ENCODE measurements around the gene TBCCD1.

Gene TBCCD1

GRCh38 chr3:186566772-186567071 lies 417 bp downstream of the TBCCD1 start:
- TF ChIP-seq NFIC (IDR thresholded peaks at IDR 0.05) (no peak), ZBTB7A (IDR thresholded peaks at IDR 0.05; ENCODE audit: low read depth) (no peak), EGR1 (IDR thresholded peaks at IDR 0.05) (no peak), CEBPB (IDR thresholded peaks at IDR 0.05) (no peak), CREB1 (IDR thresholded peaks at IDR 0.05; ENCODE audit: low read depth) (no peak), EP300 (IDR thresholded peaks at IDR 0.05; ENCODE audit: borderline replicate concordance) (no peak), RAD21 (IDR thresholded peaks at IDR 0.05; ENCODE audit: low read depth) (no peak), TCF12 (IDR thresholded peaks at IDR 0.05; ENCODE audit: low read depth) (no peak), MAX (IDR thresholded peaks at IDR 0.05) (no peak), TEAD4 (IDR thresholded peaks at IDR 0.05) (no peak), REST (IDR thresholded peaks at IDR 0.05; ENCODE audit: low read depth) (no peak), USF1 (IDR thresholded peaks at IDR 0.05) (no peak), TAF1 (IDR thresholded peaks at IDR 0.05; ENCODE audit: low read depth) (no peak), YY1 (IDR thresholded peaks at IDR 0.05; ENCODE audit: low read depth) (no peak), FOXM1 (IDR thresholded peaks at IDR 0.05; ENCODE audit: borderline replicate concordance, low read depth) (no peak)

GRCh38 chr3:186564586-186564985 lies 2.6 kb downstream of the TBCCD1 start:
- TF ChIP-seq TEAD4 (IDR thresholded peaks at IDR 0.05) (no peak), REST (IDR thresholded peaks at IDR 0.05; ENCODE audit: low read depth) (no peak), RAD21 (IDR thresholded peaks at IDR 0.05; ENCODE audit: low read depth) (no peak), USF1 (IDR thresholded peaks at IDR 0.05) (no peak), MAX (IDR thresholded peaks at IDR 0.05) (no peak), ZBTB7A (IDR thresholded peaks at IDR 0.05; ENCODE audit: low read depth) (no peak), EP300 (IDR thresholded peaks at IDR 0.05; ENCODE audit: borderline replicate concordance) (no peak), CREB1 (IDR thresholded peaks at IDR 0.05; ENCODE audit: low read depth) (no peak), EGR1 (IDR thresholded peaks at IDR 0.05) (no peak), TCF12 (IDR thresholded peaks at IDR 0.05; ENCODE audit: low read depth) (no peak), CEBPB (IDR thresholded peaks at IDR 0.05) (no peak), FOXM1 (IDR thresholded peaks at IDR 0.05; ENCODE audit: borderline replicate concordance, low read depth) (no peak), NFIC (IDR thresholded peaks at IDR 0.05) (no peak), TAF1 (IDR thresholded peaks at IDR 0.05; ENCODE audit: low read depth) (no peak), YY1 (IDR thresholded peaks at IDR 0.05; ENCODE audit: low read depth) (no peak)

GRCh38 chr3:186552408-186553031 lies 14.6 kb downstream of the TBCCD1 start:
- TF ChIP-seq YY1 (IDR thresholded peaks at IDR 0.05; ENCODE audit: low read depth) (no peak), CEBPB (IDR thresholded peaks at IDR 0.05) (no peak), FOXM1 (IDR thresholded peaks at IDR 0.05; ENCODE audit: borderline replicate concordance, low read depth) (no peak), CREB1 (IDR thresholded peaks at IDR 0.05; ENCODE audit: low read depth) (no peak), TCF12 (IDR thresholded peaks at IDR 0.05; ENCODE audit: low read depth) (no peak), NFIC (IDR thresholded peaks at IDR 0.05) (no peak), USF1 (IDR thresholded peaks at IDR 0.05) (no peak), TEAD4 (IDR thresholded peaks at IDR 0.05) (no peak), EP300 (IDR thresholded peaks at IDR 0.05; ENCODE audit: borderline replicate concordance) (no peak), MAX (IDR thresholded peaks at IDR 0.05) (no peak), TAF1 (IDR thresholded peaks at IDR 0.05; ENCODE audit: low read depth) (no peak), RAD21 (IDR thresholded peaks at IDR 0.05; ENCODE audit: low read depth) (no peak), ZBTB7A (IDR thresholded peaks at IDR 0.05; ENCODE audit: low read depth) (no peak), REST (IDR thresholded peaks at IDR 0.05; ENCODE audit: low read depth) (no peak), EGR1 (IDR thresholded peaks at IDR 0.05) (no peak)

Measured in Ishikawa (cell line).